B cell (primary cell): ENCODE measurements around the gene RPS24. TPM values are rescaled to one million over a fixed set of nuclear protein-coding genes. Genes with fewer than 3 reads are reported as not detected.

Experiments used
- ATAC-seq: fragments of 200-7000 bp; cut with Tn5 transposase; one replicate; pipeline ENCODE4 v1.10.0; 2021; ENCODE audit warnings: low read depth, mild to moderate bottlenecking, moderate number of reproducible peaks, moderate library complexity
- CTCF ChIA-PET: fragments of 350-600 bp; sonication (Branson Sonifier 250); formaldehyde crosslinking; loops from one replicate; lab custom pipeline; 2021; ENCODE audit warnings: antibody characterized with exemption, inconsistent platforms; lab: Charles Lee
- POLR2A ChIA-PET: fragments of 350-600 bp; sonication (Branson Sonifier 250); formaldehyde crosslinking; loops from one replicate; lab custom pipeline; 2021; ENCODE audit warnings: antibody characterized with exemption; lab: Charles Lee
- DNase-seq: peaks from one replicate; pipeline ENCODE4 v3.0.0; 2013
- H2AFZ ChIP-seq: 2 replicates; pipeline ENCODE4 v1.6.1; 2012; ENCODE audit warnings: mild to moderate bottlenecking, low read depth, low read length; ENCODE audit not compliant: insufficient read depth, poor library complexity, severe bottlenecking
- H3K27ac ChIP-seq, 2 donors: 1 replicate in 1 of 2; 2 replicates in 1 of 2; pipeline ENCODE4 v1.5.1; 2012 to 2013; ENCODE audit warnings: low read length in 2 of 2, mild to moderate bottlenecking in 2 of 2, moderate library complexity in 1 of 2
- H3K27me3 ChIP-seq, 4 experiments: fragments of 200-600 bp in 1 of 4; sonication (generic) in 1 of 4; replicated peaks in 1 of 4; 1 replicate in 2 of 4; 2 replicates in 2 of 4; pipeline versions ENCODE4 v1.6.1 to v1.7.0; 2013 to 2016; ENCODE audit warnings: low read length in 3 of 4, mild to moderate bottlenecking in 2 of 4, mixed read lengths in 1 of 4, moderate library complexity in 1 of 4; ENCODE audit not compliant: insufficient read depth in 4 of 4, control insufficient read depth in 3 of 4; ENCODE audit errors: control extremely low read depth in 1 of 4
- H3K36me3 ChIP-seq, 2 experiments: replicated peaks in 1 of 2; 1 replicate in 1 of 2; 2 replicates in 1 of 2; pipeline versions ENCODE4 v1.6.1 to v1.7.1; 2013; ENCODE audit warnings: low read length in 1 of 2; ENCODE audit not compliant: insufficient read depth in 2 of 2, control insufficient read depth in 1 of 2; ENCODE audit errors: control extremely low read depth in 1 of 2, extremely low read depth in 1 of 2
- H3K4me1 ChIP-seq, 2 donors: fragments of 200-600 bp in 1 of 2; sonication (generic) in 1 of 2; 1 replicate in 1 of 2; 2 replicates in 1 of 2; pipeline versions ENCODE4 v1.5.1 to v1.6.1; 2013 to 2017; ENCODE audit warnings: low read length in 2 of 2; ENCODE audit not compliant: control insufficient read depth in 2 of 2, insufficient read depth in 2 of 2
- H3K4me2 ChIP-seq: replicated peaks from 2 replicates; pipeline ENCODE3; 2012; ENCODE audit warnings: mild to moderate bottlenecking, low read depth, low read length; ENCODE audit not compliant: poor library complexity, severe bottlenecking
- H3K4me3 ChIP-seq, 5 experiments: fragments of 200-600 bp in 1 of 5; sonication (generic) in 1 of 5; 1 replicate in 3 of 5; 2 replicates in 2 of 5; pipeline versions ENCODE4 v1.5.1 to v1.7.0; 2011 to 2016; ENCODE audit warnings: low read length in 4 of 5, mild to moderate bottlenecking in 4 of 5, low read depth in 2 of 5, control low read depth in 1 of 5, moderate library complexity in 1 of 5; ENCODE audit not compliant: insufficient read depth in 1 of 5; ENCODE audit errors: control extremely low read depth in 1 of 5, extremely low read depth in 1 of 5
- H3K79me2 ChIP-seq: fragments of 200-600 bp; sonication (generic); one replicate; pipeline ENCODE4 v1.6.0; 2016; ENCODE audit warnings: low read length; ENCODE audit not compliant: control insufficient read depth, insufficient read depth
- H3K9ac ChIP-seq: fragments of 200-600 bp; sonication (generic); 2 replicates; pipeline ENCODE4 v1.6.1; 2017; ENCODE audit warnings: mild to moderate bottlenecking, low read length, moderate library complexity
- H3K9me3 ChIP-seq, 3 donors: one replicate each; pipeline versions ENCODE4 v1.6.1 to v1.7.1; 2013; ENCODE audit warnings: low read length in 2 of 3; ENCODE audit not compliant: control insufficient read depth in 2 of 3, insufficient read depth in 1 of 3; ENCODE audit errors: control extremely low read depth in 1 of 3
- H4K20me1 ChIP-seq: 2 replicates; pipeline ENCODE4 v1.6.0; 2012; ENCODE audit warnings: mild to moderate bottlenecking, low read length; ENCODE audit not compliant: insufficient read depth, control insufficient read depth, poor library complexity, severe bottlenecking
- H3K27ac Mint-ChIP-seq: one replicate; pipeline ENCODE4 v1.8.0; 2021; ENCODE audit warnings: mixed read lengths
- H3K27me3 Mint-ChIP-seq: one replicate; pipeline ENCODE4 v1.8.0; 2021; ENCODE audit warnings: mixed read lengths
- H3K4me1 Mint-ChIP-seq: one replicate; pipeline ENCODE4 v1.8.0; 2021; ENCODE audit warnings: mixed read lengths
- H3K4me3 Mint-ChIP-seq: one replicate; pipeline ENCODE4 v1.8.0; 2021; ENCODE audit warnings: mixed read lengths
- H3K9me3 Mint-ChIP-seq: one replicate; pipeline ENCODE4 v1.8.0; 2022; ENCODE audit warnings: mixed read lengths; ENCODE audit not compliant: insufficient read depth
- EZH2 ChIP-seq: IDR thresholded peaks from 2 replicates; pipeline ENCODE4 v1.6.1; 2012; ENCODE audit warnings: borderline replicate concordance, low read depth, mild to moderate bottlenecking, moderate library complexity, low read length; ENCODE audit not compliant: insufficient read depth, poor library complexity, severe bottlenecking
- WGBS: methylation state at CpG from one replicate; pipeline ENCODE4 v1.1.5; 2013; ENCODE audit warnings: missing lambda C conversion rate; ENCODE audit not compliant: insufficient coverage; 5-methylcytosine and 5-hydroxymethylcytosine counted together
- intact Hi-C: fragments of 100-400 bp; cut with micrococcal nuclease; formaldehyde crosslinking; loops from one replicate; pipeline ENCODE4 v1.10.0; 2022
- polyA plus RNA-seq: library from polyadenylated mRNA; depleted of rRNA; stranded (reverse); fragments of >200 nt; gene quantifications from 2 replicates; pipeline ENCODE4 v1.2.3, GENCODE V29; 2012
- total RNA-seq, 2 donors: library from RNA; stranded (reverse); fragments of 120-200 nt in 1 of 2; gene quantifications; 1 replicate in 1 of 2; 2 replicates in 1 of 2; pipeline versions ENCODE4 v1.2.3 to v1.2.4, GENCODE V29; 2013 to 2022
- TF ChIP-seq, protein P1 (sequence below): fragments of 200-600 bp; IDR thresholded peaks from one replicate; pipeline ENCODE4 v1.8.0; 2022; ENCODE audit warnings: antibody characterized with exemption, mild to moderate bottlenecking

The RPS24 gene
- total and polyA plus RNA-seq, 2 donors (not counting 1 experiment from before 2014, with no cell fraction given): 1,249 to 2,320 TPM

DNA sequence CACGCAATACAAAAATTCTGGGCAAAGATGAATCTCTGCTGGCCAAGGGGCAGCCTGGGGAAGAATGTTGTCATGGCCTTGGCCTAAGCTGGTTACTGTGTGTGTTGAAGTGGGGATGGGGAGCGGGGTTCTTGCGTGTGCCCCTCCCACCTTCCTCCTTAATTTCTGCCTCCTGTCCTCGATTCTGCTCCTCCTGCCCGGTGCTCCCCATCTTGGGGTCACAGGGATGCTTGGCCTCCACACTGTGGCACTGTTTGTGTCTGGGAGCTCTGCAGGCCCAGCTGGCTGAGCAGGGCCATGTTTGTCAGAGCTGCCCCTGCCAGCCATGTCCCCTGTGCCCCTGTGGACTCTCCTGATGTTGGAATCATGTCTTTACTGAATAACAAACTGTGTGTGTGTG lies 37.1 kb downstream of the RPS24 start:
- intact Hi-C loops: no loop called here
- H3K4me2 ChIP-seq: no peak overlapping the region
- H3K4me1 ChIP-seq: no peaks in the 10 kb centered on the region
- 94% methylated on average over 5 of the region's 5 CpGs for WGBS
- no peaks in the 10 kb centered on the region for H3K27me3 ChIP-seq
- no peak for ATAC-seq
- Mint-ChIP-seq H3K4me1 (no peaks in the 10 kb centered on the region), H3K4me3 (no peak overlapping the region), H3K27me3 (peaks cover 6% of the 10 kb centered on the region), H3K27ac (no peak overlapping the region), H3K9me3 (peaks cover 2% of the 10 kb centered on the region)
- POLR2A ChIA-PET: no interaction called here
- peaks cover 0 to 4% (median 0%) of the 10 kb centered on the region in 3 donors for H3K9me3 ChIP-seq
- H3K79me2 ChIP-seq: no peaks in the 10 kb centered on the region
- no peak overlapping the region for H2AFZ ChIP-seq
- H3K9ac ChIP-seq: no peak overlapping the region
- H4K20me1 ChIP-seq: no peaks in the 10 kb centered on the region
- TF ChIP-seq EZH2: no peak
- TF ChIP-seq, protein P1, sequence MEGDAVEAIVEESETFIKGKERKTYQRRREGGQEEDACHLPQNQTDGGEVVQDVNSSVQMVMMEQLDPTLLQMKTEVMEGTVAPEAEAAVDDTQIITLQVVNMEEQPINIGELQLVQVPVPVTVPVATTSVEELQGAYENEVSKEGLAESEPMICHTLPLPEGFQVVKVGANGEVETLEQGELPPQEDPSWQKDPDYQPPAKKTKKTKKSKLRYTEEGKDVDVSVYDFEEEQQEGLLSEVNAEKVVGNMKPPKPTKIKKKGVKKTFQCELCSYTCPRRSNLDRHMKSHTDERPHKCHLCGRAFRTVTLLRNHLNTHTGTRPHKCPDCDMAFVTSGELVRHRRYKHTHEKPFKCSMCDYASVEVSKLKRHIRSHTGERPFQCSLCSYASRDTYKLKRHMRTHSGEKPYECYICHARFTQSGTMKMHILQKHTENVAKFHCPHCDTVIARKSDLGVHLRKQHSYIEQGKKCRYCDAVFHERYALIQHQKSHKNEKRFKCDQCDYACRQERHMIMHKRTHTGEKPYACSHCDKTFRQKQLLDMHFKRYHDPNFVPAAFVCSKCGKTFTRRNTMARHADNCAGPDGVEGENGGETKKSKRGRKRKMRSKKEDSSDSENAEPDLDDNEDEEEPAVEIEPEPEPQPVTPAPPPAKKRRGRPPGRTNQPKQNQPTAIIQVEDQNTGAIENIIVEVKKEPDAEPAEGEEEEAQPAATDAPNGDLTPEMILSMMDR: no peak
- no peak for DNase-seq
- H3K36me3 ChIP-seq: no peaks in the 10 kb centered on the region
- H3K27ac ChIP-seq: no peak overlapping the region
- CTCF ChIA-PET: no interaction called here
- no peak overlapping the region for H3K4me3 ChIP-seq

- no peak overlapping the region for H3K27ac Mint-ChIP-seq
These were observed 37.6 kb downstream of the RPS24 start for GRCh38 chr10:78071140-78071856.

More at GRCh38 chr10:78071140-78071856, 37.6 kb downstream of the RPS24 start:
- WGBS: 78% methylated on average over 3 of the region's 4 CpGs
- Histone ChIP-seq H2AFZ (no peak overlapping the region), H3K36me3 (no peaks in the 10 kb centered on the region), H3K79me2 (no peaks in the 10 kb centered on the region), H3K9me3 (peaks cover 0 to 6% (median 0%) of the 10 kb centered on the region in 3 donors), H4K20me1 (no peaks in the 10 kb centered on the region), H3K27ac (no peak overlapping the region), H3K27me3 (no peaks in the 10 kb centered on the region), H3K9ac (no peak overlapping the region), H3K4me3 (no peak overlapping the region), H3K4me2 (no peak overlapping the region), H3K4me1 (no peaks in the 10 kb centered on the region)
- Mint-ChIP-seq H3K4me3 (no peak overlapping the region), H3K9me3 (peaks cover 2% of the 10 kb centered on the region), H3K27me3 (peaks cover 6% of the 10 kb centered on the region), H3K4me1 (no peaks in the 10 kb centered on the region)
- DNase-seq (no peak), ATAC-seq (no peak)
- TF ChIP-seq, protein P1: no peak
- TF ChIP-seq EZH2: no peak
- POLR2A ChIA-PET: no interaction called here
- CTCF ChIA-PET: no interaction called here
- intact Hi-C loops: no loop called here
